Kidney epithelial cell (primary cell): ENCODE results near the gene HM13. TPM values are rescaled to one million over a fixed set of nuclear protein-coding genes. Genes with fewer than 3 reads are reported as not detected.
"Not testable (repeated sequence)": the region's sequence is repeated elsewhere in the genome, so short reads cannot be mapped to it uniquely, and the experiment has no call there.

Experiments
- DNase-seq: peaks from one replicate; pipeline ENCODE4 v3.0.0-alpha.2; 2010; ENCODE audit warnings: low read depth
- H3K27me3 ChIP-seq: 2 replicates; pipeline ENCODE4 v1.6.0; 2011; ENCODE audit warnings: low read length; ENCODE audit not compliant: control insufficient read depth, insufficient read depth
- H3K36me3 ChIP-seq: 2 replicates; pipeline ENCODE4 v1.5.1; 2011; ENCODE audit warnings: low read length; ENCODE audit not compliant: control insufficient read depth, insufficient read depth
- H3K4me3 ChIP-seq: 2 replicates; pipeline ENCODE4 v1.5.1; 2011; ENCODE audit warnings: low read depth, mild to moderate bottlenecking, control low read depth, low read length
- CTCF ChIP-seq: IDR thresholded peaks from 2 replicates; pipeline ENCODE4 v1.5.1; 2011; ENCODE audit warnings: mild to moderate bottlenecking, moderate library complexity, low read length, control low read depth, inconsistent platforms; ENCODE audit not compliant: insufficient read depth, poor library complexity, severe bottlenecking
- total RNA-seq: library from RNA; depleted of rRNA; stranded (reverse); fragments of >200 nt; gene quantifications from 2 replicates; pipeline ENCODE4 v1.2.3, GENCODE V29; 2015

HM13 gene
- total RNA-seq, 1 donor from 2014 or later, result 116 TPM

- no peak for TF ChIP-seq CTCF
- H3K27me3 ChIP-seq, result no peaks in the 10 kb centered on the region
- DNase-seq, result no peak
- no peaks in the 10 kb centered on the region for H3K36me3 ChIP-seq
- H3K4me3 ChIP-seq, result no peak overlapping the region
These were observed 64.4 kb downstream of the HM13 start for GRCh38 chr20:31578448-31579138.

GRCh38 chr20:31579245-31579644 lies 65.0 kb downstream of the HM13 start:
- DNase-seq, result no peak
- no peaks in the 10 kb centered on the region for H3K27me3 ChIP-seq
- TF ChIP-seq CTCF, result no peak
- H3K36me3 ChIP-seq, result no peaks in the 10 kb centered on the region
- H3K4me3 ChIP-seq, result no peak overlapping the region

- H3K4me3 ChIP-seq, H3K36me3 ChIP-seq, H3K27me3 ChIP-seq, DNase-seq: not testable (repeated sequence)
These were observed 65.9 kb downstream of the HM13 start for GRCh38 chr20:31579941-31580651.

- no peaks in the 10 kb centered on the region for H3K36me3 ChIP-seq
- no peak for TF ChIP-seq CTCF
- no peak overlapping the region for H3K4me3 ChIP-seq
- DNase-seq, result no peak
- no peaks in the 10 kb centered on the region for H3K27me3 ChIP-seq
These were observed 66.5 kb downstream of the HM13 start for GRCh38 chr20:31580706-31581105.

- no peak for DNase-seq
- H3K36me3 ChIP-seq, result no peaks in the 10 kb centered on the region
- no peaks in the 10 kb centered on the region for H3K27me3 ChIP-seq
- H3K4me3 ChIP-seq, result no peak overlapping the region
- no peak for TF ChIP-seq CTCF
These were observed 67.1 kb downstream of the HM13 start for GRCh38 chr20:31581391-31581790.

GRCh38 chr20:31587545-31588389 lies 73.5 kb downstream of the HM13 start:
- DNase-seq, result no peak
- H3K4me3 ChIP-seq, result peak overlapping the region; percentile 31
- H3K36me3 ChIP-seq, result no peaks in the 10 kb centered on the region
- TF ChIP-seq CTCF, result no peak
- H3K27me3 ChIP-seq, result peaks cover 4% of the 10 kb centered on the region
